ENCODE measurements around the gene EZH1.

GRCh38 chr17:42684929-42685556, 59.8 kb downstream of the EZH1 start:
- no peak for TF ChIP-seq YY1 (IDR thresholded peaks at IDR 0.05; ENCODE audit: low read depth)
- TF ChIP-seq CEBPB (IDR thresholded peaks at IDR 0.05) = no peak
- TF ChIP-seq RAD21 (IDR thresholded peaks at IDR 0.05; ENCODE audit: low read depth) = no peak
- TF ChIP-seq EGR1 (IDR thresholded peaks at IDR 0.05) = no peak
- TF ChIP-seq CREB1 (IDR thresholded peaks at IDR 0.05; ENCODE audit: low read depth) = no peak
- TF ChIP-seq TEAD4 (IDR thresholded peaks at IDR 0.05) = no peak
- TF ChIP-seq NFIC (IDR thresholded peaks at IDR 0.05) = no peak
- TF ChIP-seq EP300 (IDR thresholded peaks at IDR 0.05; ENCODE audit: borderline replicate concordance) = no peak
- no peak for TF ChIP-seq USF1 (IDR thresholded peaks at IDR 0.05)
- no peak for TF ChIP-seq TCF12 (IDR thresholded peaks at IDR 0.05; ENCODE audit: low read depth)
- TF ChIP-seq MAX (IDR thresholded peaks at IDR 0.05) = no peak
- no peak for TF ChIP-seq REST (IDR thresholded peaks at IDR 0.05; ENCODE audit: low read depth)
- TF ChIP-seq FOXM1 (IDR thresholded peaks at IDR 0.05; ENCODE audit: borderline replicate concordance, low read depth) = no peak
- no peak for TF ChIP-seq TAF1 (IDR thresholded peaks at IDR 0.05; ENCODE audit: low read depth)

Data from Ishikawa (cell line).